DOHH2 (cell line): ENCODE measurements around the gene OR2AE1.

ENCODE experiments used
- H3F3A ChIP-seq: fragments of 200-600 bp; sonication (generic), shearing (Covaris generic); 2 replicates; pipeline ENCODE4 v1.6.0; 2016; ENCODE audit warnings: antibody characterized with exemption, mild to moderate bottlenecking; ENCODE audit not compliant: control insufficient read depth, insufficient read depth
- H3K27ac ChIP-seq: fragments of 200-600 bp; sonication (generic); 2 replicates; pipeline ENCODE4 v1.5.1; 2014; ENCODE audit warnings: low read depth, mild to moderate bottlenecking, low read length, moderate library complexity
- H3K27me3 ChIP-seq: fragments of 200-600 bp; sonication (generic); 2 replicates; pipeline ENCODE4 v1.6.1; 2014; ENCODE audit warnings: mild to moderate bottlenecking, low read length, mixed read lengths; ENCODE audit not compliant: control insufficient read depth
- H3K36me3 ChIP-seq: fragments of 200-600 bp; sonication (generic); 2 replicates; pipeline ENCODE4 v1.6.1; 2014; ENCODE audit warnings: mild to moderate bottlenecking, low read length, moderate library complexity, mixed read lengths; ENCODE audit not compliant: control insufficient read depth
- H3K4me1 ChIP-seq: fragments of 200-600 bp; sonication (generic); 2 replicates; pipeline ENCODE4 v1.6.1; 2014; ENCODE audit warnings: mild to moderate bottlenecking, low read length, mixed read lengths; ENCODE audit not compliant: control insufficient read depth
- H3K4me2 ChIP-seq: fragments of 200-600 bp; sonication (generic); 2 replicates; pipeline ENCODE4 v1.6.0; 2014; ENCODE audit warnings: mild to moderate bottlenecking, low read length, moderate library complexity
- H3K4me3 ChIP-seq: fragments of 200-600 bp; sonication (generic); 2 replicates; pipeline ENCODE4 v1.5.1; 2014; ENCODE audit warnings: mild to moderate bottlenecking, low read length, mixed read lengths
- H3K79me2 ChIP-seq: fragments of 200-600 bp; sonication (generic); 2 replicates; pipeline ENCODE4 v1.6.1; 2014; ENCODE audit warnings: mild to moderate bottlenecking, low read length, mixed read lengths; ENCODE audit not compliant: control insufficient read depth
- H3K9me2 ChIP-seq: fragments of 200-600 bp; sonication (generic); replicated peaks from 2 replicates; pipeline ENCODE4 v1.6.1; 2014; ENCODE audit warnings: mild to moderate bottlenecking, low read length, mixed read lengths; ENCODE audit not compliant: control insufficient read depth
- H3K9me3 ChIP-seq: fragments of 200-600 bp; sonication (generic); 2 replicates; pipeline ENCODE4 v1.6.1; 2014; ENCODE audit warnings: antibody characterized with exemption, low read length, mixed read lengths; ENCODE audit not compliant: control insufficient read depth, insufficient read depth
- H4K20me1 ChIP-seq: fragments of 200-600 bp; sonication (generic); 2 replicates; pipeline ENCODE4 v1.6.0; 2014; ENCODE audit warnings: low read depth, mild to moderate bottlenecking, antibody characterized with exemption, low read length, moderate library complexity; ENCODE audit not compliant: control insufficient read depth, insufficient read depth
- CTCF ChIP-seq: fragments of 200-600 bp; sonication (generic); IDR thresholded peaks from one replicate; pipeline ENCODE4 v1.5.1; 2014; ENCODE audit warnings: antibody characterized with exemption, mild to moderate bottlenecking, low read depth, low read length; ENCODE audit not compliant: poor library complexity, severe bottlenecking
- EZH2phosphoT487 ChIP-seq: fragments of 200-600 bp; sonication (generic); IDR thresholded peaks from 2 replicates; pipeline ENCODE4 v1.6.1; 2017; ENCODE audit warnings: borderline replicate concordance, mild to moderate bottlenecking, antibody characterized with exemption, low read length, moderate library complexity, mixed read lengths

The OR2AE1 gene

GRCh38 chr7:99876933-99877332 lies at the start of gene OR2AE1:
OR2AE1 (minus strand) TSS chr7:99877033; CDS start chr7:99877033, 0 bp downstream.
- Histone ChIP-seq H4K20me1 (no peaks in the 10 kb centered on the region), H3K9me2 (no peaks in the 10 kb centered on the region), H3K4me3 (no peak within 1 kb of the TSS), H3K79me2 (no peaks in the 10 kb centered on the region), H3K4me1 (no peaks in the 10 kb centered on the region), H3K36me3 (no peaks in the 10 kb centered on the region), H3F3A (no peaks in the 10 kb centered on the region), H3K27me3 (no peaks in the 10 kb centered on the region; the same call in 1 of the 2 replicates), H3K4me2 (no peak within 1 kb of the TSS), H3K9me3 (no peaks in the 10 kb centered on the region), H3K27ac (no peak within 1 kb of the TSS)
- TF ChIP-seq EZH2phosphoT487 (no peak), CTCF (no peak)

- no peaks in the 10 kb centered on the region for H3K9me3 ChIP-seq
- no peaks in the 10 kb centered on the region for H4K20me1 ChIP-seq
- H3K4me2 ChIP-seq, result no peak overlapping the region
- H3K36me3 ChIP-seq, result peaks cover 5% of the 10 kb centered on the region
- H3F3A ChIP-seq, result no peaks in the 10 kb centered on the region
- H3K4me3 ChIP-seq, result no peak overlapping the region
- no peaks in the 10 kb centered on the region for H3K9me2 ChIP-seq
- no peaks in the 10 kb centered on the region for H3K4me1 ChIP-seq
- TF ChIP-seq EZH2phosphoT487, result no peak
- TF ChIP-seq CTCF, result no peak
- H3K27me3 ChIP-seq, result peaks cover 45% of the 10 kb centered on the region
- no peak overlapping the region for H3K27ac ChIP-seq
- H3K79me2 ChIP-seq, result no peaks in the 10 kb centered on the region
Observed at GRCh38 chr7:99926321-99926720, 49.5 kb upstream of the OR2AE1 start.

GRCh38 chr7:99923200-99923599 lies 46.4 kb upstream of the OR2AE1 start:
- H3K36me3 ChIP-seq, result peaks cover 22% of the 10 kb centered on the region
- no peaks in the 10 kb centered on the region for H3F3A ChIP-seq
- TF ChIP-seq CTCF, result no peak
- no peak for TF ChIP-seq EZH2phosphoT487
- H4K20me1 ChIP-seq, result 0 out of 2 replicates have a peak, but pooled peaks cover under 1% of the 10 kb centered on the region
- H3K4me3 ChIP-seq, result no peak overlapping the region
- peaks cover 25% of the 10 kb centered on the region for H3K27me3 ChIP-seq
- no peaks in the 10 kb centered on the region for H3K9me3 ChIP-seq
- H3K9me2 ChIP-seq, result no peaks in the 10 kb centered on the region
- H3K27ac ChIP-seq, result no peak overlapping the region
- peaks cover 13% of the 10 kb centered on the region for H3K4me1 ChIP-seq
- H3K4me2 ChIP-seq, result no peak overlapping the region
- H3K79me2 ChIP-seq, result peaks cover 27% of the 10 kb centered on the region
